Keratinocyte (primary cell): Measurements from ENCODE around the gene HCN4. TPM values are rescaled to one million over a fixed set of nuclear protein-coding genes. Genes with fewer than 3 reads are reported as not detected.

Experiments used
- DNase-seq: peaks from one replicate; pipeline ENCODE4 v3.0.0-alpha.2; 2011; ENCODE audit warnings: low read depth, missing footprints, low spot score
- FAIRE-seq: peaks from 2 replicates; lab custom pipeline; 2011; peaks lifted over from hg19 to GRCh38; lab: Jason Lieb, UNC
- H2AFZ ChIP-seq: 2 replicates; pipeline ENCODE4 v1.6.0; 2012; ENCODE audit warnings: low read length, control low read depth, inconsistent platforms; ENCODE audit not compliant: control insufficient read depth
- H3K27ac ChIP-seq: 2 replicates; pipeline ENCODE4 v1.5.1; 2011; ENCODE audit warnings: low read length; ENCODE audit not compliant: control insufficient read depth, insufficient read depth
- H3K27me3 ChIP-seq: 3 replicates; pipeline ENCODE4 v1.6.0; 2011; ENCODE audit warnings: low read length; ENCODE audit not compliant: control insufficient read depth, insufficient read depth; ENCODE audit errors: extremely low read depth
- H3K36me3 ChIP-seq, 2 experiments: 2 replicates in 1 of 2; 3 replicates in 1 of 2; pipeline ENCODE4 v1.5.1; 2011; ENCODE audit warnings: low read length in 2 of 2, mild to moderate bottlenecking in 1 of 2; ENCODE audit not compliant: control insufficient read depth in 2 of 2, insufficient read depth in 2 of 2; ENCODE audit errors: extremely low read depth in 1 of 2
- H3K4me1 ChIP-seq: 3 replicates; pipeline ENCODE4 v1.5.1; 2011; ENCODE audit warnings: low read length; ENCODE audit not compliant: control insufficient read depth, insufficient read depth; ENCODE audit errors: extremely low read depth
- H3K4me2 ChIP-seq: 3 replicates; pipeline ENCODE4 v1.6.0; 2011; ENCODE audit warnings: low read depth, low read length; ENCODE audit not compliant: control insufficient read depth, insufficient read depth; ENCODE audit errors: extremely low read depth
- H3K4me3 ChIP-seq, 3 experiments: fragments of 200-600 bp in 1 of 3; sonication (generic) in 1 of 3; 2 replicates in 2 of 3; 3 replicates in 1 of 3; pipeline ENCODE4 v1.5.1; 2011 to 2016; ENCODE audit warnings: low read length in 3 of 3, mild to moderate bottlenecking in 3 of 3, control low read depth in 2 of 3, inconsistent platforms in 1 of 3, low read depth in 1 of 3, mixed read lengths in 1 of 3, mixed run types in 1 of 3, moderate library complexity in 1 of 3; ENCODE audit not compliant: control insufficient read depth in 2 of 3, insufficient read depth in 2 of 3; ENCODE audit errors: extremely low read depth in 1 of 3
- H3K79me2 ChIP-seq: 2 replicates; pipeline ENCODE4 v1.6.0; 2012; ENCODE audit warnings: low read length; ENCODE audit not compliant: control insufficient read depth, insufficient read depth
- H3K9ac ChIP-seq: 3 replicates; pipeline ENCODE4 v1.6.0; 2011; ENCODE audit warnings: low read length; ENCODE audit not compliant: control insufficient read depth, insufficient read depth; ENCODE audit errors: extremely low read depth
- H3K9me1 ChIP-seq: 3 replicates; pipeline ENCODE4 v1.6.0; 2011; ENCODE audit warnings: low read length; ENCODE audit not compliant: control insufficient read depth, insufficient read depth; ENCODE audit errors: extremely low read depth
- H3K9me3 ChIP-seq: 2 replicates; pipeline ENCODE4 v1.5.1; 2012; ENCODE audit warnings: low read depth, low read length; ENCODE audit not compliant: control insufficient read depth
- H4K20me1 ChIP-seq: 3 replicates; pipeline ENCODE4 v1.6.0; 2011; ENCODE audit warnings: low read length; ENCODE audit not compliant: control insufficient read depth, insufficient read depth; ENCODE audit errors: extremely low read depth
- CTCF ChIP-seq, 3 experiments: IDR thresholded peaks in 1 of 3; conservative IDR thresholded peaks in 1 of 3; optimal IDR thresholded peaks in 1 of 3; 2 replicates in 2 of 3; 3 replicates in 1 of 3; pipeline versions ENCODE3 to v1.5.1; 2011; ENCODE audit warnings: low read length in 3 of 3, mild to moderate bottlenecking in 3 of 3, moderate library complexity in 2 of 3, control low read depth in 1 of 3, inconsistent platforms in 1 of 3; ENCODE audit not compliant: insufficient read depth in 2 of 3; ENCODE audit errors: extremely low read depth in 1 of 3
- EZH2 ChIP-seq: IDR thresholded peaks from one replicate; pipeline ENCODE4 v1.6.1; 2012; ENCODE audit warnings: inconsistent platforms, mild to moderate bottlenecking, low read length, moderate library complexity
- dilution Hi-C: fragments of 300-500 bp; cut with MboI; formaldehyde crosslinking; loops from one replicate; pipeline ENCODE4 v1.7.0; 2020; ENCODE audit warnings: low sequenced_read_pairs; ENCODE audit not compliant: extremely low pct_ligation_motif_present
- polyA plus RNA-seq, 5 experiments: library from polyadenylated mRNA; depleted of rRNA in 3 of 5; stranded (reverse) in 3 of 5; stranded (forward) in 1 of 5; unstranded in 1 of 5; fragments of >200 nt; gene quantifications; 1 replicate in 1 of 5; 2 replicates in 3 of 5; 3 replicates in 1 of 5; pipeline versions ENCODE4 v1.2.1 to v1.2.3, GENCODE V29; 2011 to 2012; ENCODE audit warnings: missing spikeins in 2 of 5, low read depth in 1 of 5, low replicate concordance in 1 of 5

HCN4 gene
- polyA plus RNA-seq, 1 donor (not counting 4 experiments of a cell fraction or from before 2014, with no cell fraction given): not detected

- H3K4me2 ChIP-seq: no peak overlapping the region
- no peak overlapping the region for H3K9ac ChIP-seq
- no peaks in the 10 kb centered on the region for H3K9me3 ChIP-seq
- no peak for DNase-seq
- TF ChIP-seq CTCF (optimal IDR thresholded peaks at IDR 0.05 in 1 of 3, IDR thresholded peaks at IDR 0.05 in 1 of 3, conservative IDR thresholded peaks at IDR 0.05 in 1 of 3; ENCODE audit: extremely low read depth in 1 of 3, insufficient read depth in 2 of 3, low read length in 3 of 3): no peak
- TF ChIP-seq EZH2: no peak
- peaks cover 4% of the 10 kb centered on the region for H3K4me1 ChIP-seq
- dilution Hi-C loops: no loop called here
- H3K79me2 ChIP-seq: no peaks in the 10 kb centered on the region
- no peaks in the 10 kb centered on the region for H3K9me1 ChIP-seq
- no peaks in the 10 kb centered on the region for H3K36me3 ChIP-seq
- H3K27me3 ChIP-seq: peaks cover 33% of the 10 kb centered on the region
- FAIRE-seq: no peak
- H2AFZ ChIP-seq: no peak overlapping the region
- no peaks in the 10 kb centered on the region for H4K20me1 ChIP-seq
- H3K4me3 ChIP-seq: no peak overlapping the region
- no peak overlapping the region for H3K27ac ChIP-seq
Observed at GRCh38 chr15:73389971-73390544, 21.3 kb upstream of the HCN4 start.

- H3K9ac ChIP-seq: no peak overlapping the region
- H3K27me3 ChIP-seq: peaks cover 29% of the 10 kb centered on the region
- H3K36me3 ChIP-seq: no peaks in the 10 kb centered on the region
- DNase-seq (no peak), FAIRE-seq (no peak)
- dilution Hi-C loops: no loop called here
- H3K4me2 ChIP-seq: no peak overlapping the region
- H3K27ac ChIP-seq: no peak overlapping the region
- H3K4me1 ChIP-seq: peaks cover 4% of the 10 kb centered on the region
- no peak for TF ChIP-seq CTCF (optimal IDR thresholded peaks at IDR 0.05 in 1 of 3, IDR thresholded peaks at IDR 0.05 in 1 of 3, conservative IDR thresholded peaks at IDR 0.05 in 1 of 3; ENCODE audit: extremely low read depth in 1 of 3, insufficient read depth in 2 of 3, low read length in 3 of 3)
- TF ChIP-seq EZH2: no peak
- no peaks in the 10 kb centered on the region for H3K9me1 ChIP-seq
- no peaks in the 10 kb centered on the region for H3K9me3 ChIP-seq
- no peaks in the 10 kb centered on the region for H4K20me1 ChIP-seq
- H2AFZ ChIP-seq: no peak overlapping the region
- H3K79me2 ChIP-seq: no peaks in the 10 kb centered on the region
- no peak overlapping the region for H3K4me3 ChIP-seq
Observed at GRCh38 chr15:73389539-73389938, 20.8 kb upstream of the HCN4 start.
